IMR-90 (cell line): ENCODE measurements around the gene ADAMTS17. TPM values are rescaled to one million over a fixed set of nuclear protein-coding genes. Genes with fewer than 3 reads are reported as not detected.

Experiments
- ATAC-seq: fragments of 200-7000 bp; cut with Tn5 transposase; 2 replicates; pipeline ENCODE4 v1.9.1; 2020; ENCODE audit warnings: low read depth, mild to moderate bottlenecking, moderate library complexity
- BruUV-seq: library from RNA; stranded (reverse); fragments of 400-500 nt; replicated peaks from 2 replicates; lab custom pipeline; 2021; lab: Mats Ljungman, UMichigan
- CTCF ChIA-PET: fragments of 300-600 bp; formaldehyde crosslinking; extraction: SDS; loops from one replicate; lab custom pipeline; 2021; ENCODE audit warnings: antibody characterized with exemption; lab: Yijun Ruan, JAX
- POLR2A ChIA-PET: fragments of 300-600 bp; sonication (Branson Sonifier 250); formaldehyde crosslinking; loops from one replicate; lab custom pipeline; 2022; ENCODE audit warnings: antibody characterized with exemption; ENCODE audit not compliant: unreplicated experiment; lab: Charles Lee
- DNase-seq: peaks from one replicate; pipeline ENCODE4 v3.0.0; 2013
- H2AFZ ChIP-seq: replicated peaks from 2 replicates; pipeline ENCODE3; 2013; ENCODE audit warnings: low read length, mild to moderate bottlenecking; ENCODE audit not compliant: poor library complexity
- H2AK5ac ChIP-seq: 2 replicates; pipeline ENCODE4 v1.6.1; 2013; ENCODE audit warnings: low read depth, low read length, inconsistent platforms
- H2AK9ac ChIP-seq: replicated peaks from 2 replicates; pipeline ENCODE3; 2013; ENCODE audit warnings: mild to moderate bottlenecking, low read depth, low read length, moderate library complexity; ENCODE audit not compliant: poor library complexity
- H2BK120ac ChIP-seq: 2 replicates; pipeline ENCODE4 v1.6.1; 2013; ENCODE audit warnings: low read depth, low read length, inconsistent platforms
- H2BK15ac ChIP-seq: 3 replicates; pipeline ENCODE4 v1.6.1; 2013; ENCODE audit warnings: low read depth, low read length, inconsistent platforms
- H2BK20ac ChIP-seq: 2 replicates; pipeline ENCODE4 v1.6.1; 2013; ENCODE audit warnings: low read depth, mild to moderate bottlenecking, inconsistent platforms, low read length, moderate library complexity
- H2BK5ac ChIP-seq: 2 replicates; pipeline ENCODE4 v1.6.1; 2013; ENCODE audit warnings: mild to moderate bottlenecking, low read depth, low read length, inconsistent platforms; ENCODE audit not compliant: poor library complexity, severe bottlenecking
- H3K14ac ChIP-seq: replicated peaks from 2 replicates; pipeline ENCODE4 v1.6.1; 2013; ENCODE audit warnings: low read depth, low read length, inconsistent platforms
- H3K18ac ChIP-seq: 2 replicates; pipeline ENCODE4 v1.6.1; 2013; ENCODE audit warnings: low read depth, low read length, control low read depth
- H3K23ac ChIP-seq: 2 replicates; pipeline ENCODE4 v1.6.1; 2013; ENCODE audit warnings: low read depth, low read length, inconsistent platforms
- H3K27ac ChIP-seq: 2 replicates; pipeline ENCODE4 v1.5.1; 2013; ENCODE audit warnings: mild to moderate bottlenecking, control low read depth, low read length; ENCODE audit not compliant: insufficient read depth
- H3K27me3 ChIP-seq: 2 replicates; pipeline ENCODE4 v1.6.1; 2013; ENCODE audit warnings: low read length; ENCODE audit not compliant: control insufficient read depth, insufficient read depth
- H3K36me3 ChIP-seq: 2 replicates; pipeline ENCODE4 v1.6.1; 2013; ENCODE audit warnings: low read length, mixed read lengths; ENCODE audit not compliant: control insufficient read depth, insufficient read depth
- H3K4ac ChIP-seq: 2 replicates; pipeline ENCODE4 v1.6.1; 2013; ENCODE audit warnings: low read depth, low read length, inconsistent platforms
- H3K4me1 ChIP-seq: 2 replicates; pipeline ENCODE4 v1.6.1; 2013; ENCODE audit warnings: low read length, mixed read lengths; ENCODE audit not compliant: control insufficient read depth, insufficient read depth
- H3K4me2 ChIP-seq: 2 replicates; pipeline ENCODE4 v1.6.1; 2013; ENCODE audit warnings: low read depth, mild to moderate bottlenecking, control low read depth, low read length, moderate library complexity
- H3K4me3 ChIP-seq: 2 replicates; pipeline ENCODE4 v1.5.1; 2013; ENCODE audit warnings: low read depth, mild to moderate bottlenecking, control low read depth, low read length, moderate library complexity; ENCODE audit not compliant: insufficient read depth
- H3K56ac ChIP-seq: 2 replicates; pipeline ENCODE4 v1.6.1; 2013; ENCODE audit warnings: low read length, inconsistent platforms; ENCODE audit not compliant: insufficient read depth; ENCODE audit errors: extremely low read depth
- H3K79me1 ChIP-seq, 2 experiments: 2 replicates each; pipeline ENCODE4 v1.6.1; 2013; ENCODE audit warnings: low read length in 2 of 2, inconsistent platforms in 1 of 2, low read depth in 1 of 2
- H3K9ac ChIP-seq: 2 replicates; pipeline ENCODE4 v1.6.1; 2013; ENCODE audit warnings: low read depth, low read length, control low read depth
- H3K9me1 ChIP-seq: 2 replicates; pipeline ENCODE4 v1.6.1; 2013; ENCODE audit warnings: low read length, inconsistent platforms; ENCODE audit not compliant: insufficient read depth
- H3K9me3 ChIP-seq: 2 replicates; pipeline ENCODE4 v1.6.1; 2013; ENCODE audit warnings: low read length; ENCODE audit not compliant: control insufficient read depth, insufficient read depth
- H4K20me1 ChIP-seq: 2 replicates; pipeline ENCODE4 v1.6.1; 2013; ENCODE audit warnings: low read length, inconsistent platforms; ENCODE audit not compliant: insufficient read depth
- H4K5ac ChIP-seq: 2 replicates; pipeline ENCODE4 v1.6.1; 2013; ENCODE audit warnings: mild to moderate bottlenecking, low read depth, low read length, control low read depth
- H4K8ac ChIP-seq, 2 experiments: 2 replicates each; pipeline ENCODE4 v1.6.1; 2013; ENCODE audit warnings: low read depth in 2 of 2, low read length in 2 of 2, control low read depth in 1 of 2, inconsistent platforms in 1 of 2
- H4K91ac ChIP-seq: 2 replicates; pipeline ENCODE4 v1.6.1; 2013; ENCODE audit warnings: low read depth, low read length, inconsistent platforms; ENCODE audit not compliant: insufficient read depth
- ELK1 ChIP-seq: fragments of 150-350 bp; IDR thresholded peaks from 2 replicates; pipeline ENCODE4 v1.6.1; 2016; ENCODE audit warnings: low read depth, mild to moderate bottlenecking, low read length, moderate library complexity, borderline replicate concordance
- NFE2L2 ChIP-seq: fragments of 150-350 bp; IDR thresholded peaks from 2 replicates; pipeline ENCODE4 v1.6.1; 2016; ENCODE audit warnings: low read depth, mild to moderate bottlenecking, low read length
- POLR2A ChIP-seq: IDR thresholded peaks from 2 replicates; pipeline ENCODE4 v1.6.1; 2012; ENCODE audit warnings: mild to moderate bottlenecking, low read depth, low read length
- RFX5 ChIP-seq: IDR thresholded peaks from 2 replicates; pipeline ENCODE4 v1.8.0; 2012; ENCODE audit warnings: low read depth, mild to moderate bottlenecking, low read length, moderate library complexity
- SMC3 ChIP-seq: fragments of 150-350 bp; IDR thresholded peaks from 2 replicates; pipeline ENCODE4 v1.6.1; 2016; ENCODE audit warnings: low read depth, mild to moderate bottlenecking, antibody characterized with exemption, low read length, moderate library complexity
- USF2 ChIP-seq: fragments of 150-350 bp; IDR thresholded peaks from 2 replicates; pipeline ENCODE4 v1.6.1; 2017; ENCODE audit warnings: mild to moderate bottlenecking, antibody characterized with exemption, low read length, low read depth
- WGBS, 2 experiments: methylation state at CpG; one replicate each; pipeline versions ENCODE4 v1.1.5 to v1.1.7; 2013; ENCODE audit warnings: missing lambda C conversion rate in 2 of 2; ENCODE audit not compliant: insufficient read length in 1 of 2; ENCODE audit errors: extremely low coverage in 2 of 2; 5-methylcytosine and 5-hydroxymethylcytosine counted together
- dilution Hi-C: fragments of 300-500 bp; cut with HindIII; formaldehyde crosslinking; loops from one replicate; pipeline ENCODE4 v1.14.3; 2018; ENCODE audit warnings: low sequenced_read_pairs; ENCODE audit not compliant: unreplicated experiment
- in situ Hi-C: fragments of 300-500 bp; cut with MboI; formaldehyde crosslinking; loops from 3 replicates; pipeline ENCODE4 v1.14.3; 2019; ENCODE audit warnings: low sequenced_read_pairs, inconsistent platforms, mixed read lengths
- intact Hi-C: fragments of 100-400 bp; cut with micrococcal nuclease; formaldehyde crosslinking; loops from 2 replicates; pipeline ENCODE4 v1.10.0; 2022
- polyA plus RNA-seq, 3 experiments: library from polyadenylated mRNA; depleted of rRNA; stranded (reverse); fragments of >200 nt; gene quantifications; 2 replicates each; pipeline ENCODE4 v1.2.3, GENCODE V29; 2012; ENCODE audit warnings: low replicate concordance in 1 of 3
- total RNA-seq: library from RNA; depleted of rRNA; stranded (reverse); fragments of >200 nt; gene quantifications from 2 replicates; pipeline ENCODE4 v1.2.3, GENCODE V29; 2012

The ADAMTS17 gene
- total and polyA plus RNA-seq, 2 of the 4 experiments (the other 2 are of a cell fraction), result 0.03 TPM; not detected in 1

GRCh38 chr15:100168787-100169186, 173.0 kb downstream of the ADAMTS17 start:
- H4K8ac ChIP-seq, result no peak overlapping the region
- H3K56ac ChIP-seq, result no peak overlapping the region
- H2BK5ac ChIP-seq, result no peak overlapping the region
- H3K4me2 ChIP-seq, result no peak overlapping the region
- dilution Hi-C loops (no loop called here), in situ Hi-C loops (no loop called here), intact Hi-C loops (no loop called here)
- WGBS, 2 experiments, result 63% methylated on average over 2 of the region's 11 CpGs; no CpG with 5 or more reads in 1 of the 2 experiments
- no peak overlapping the region for H2AFZ ChIP-seq
- TF ChIP-seq ELK1, result no peak
- no peak for TF ChIP-seq POLR2A
- TF ChIP-seq NFE2L2, result no peak
- no peak for TF ChIP-seq SMC3
- no peak for TF ChIP-seq RFX5
- TF ChIP-seq USF2, result no peak
- no peak overlapping the region for H4K91ac ChIP-seq
- peaks cover 33% of the 10 kb centered on the region for H3K9me3 ChIP-seq
- H3K4me1 ChIP-seq, result no peaks in the 10 kb centered on the region
- no peak overlapping the region for H2BK15ac ChIP-seq
- no peaks in the 10 kb centered on the region for H3K36me3 ChIP-seq
- H3K4ac ChIP-seq, result no peak overlapping the region
- no peak overlapping the region for H3K18ac ChIP-seq
- no peaks in the 10 kb centered on the region for H3K27me3 ChIP-seq
- no peak overlapping the region for H2BK20ac ChIP-seq
- H3K4me3 ChIP-seq, result no peak overlapping the region
- no peak overlapping the region for H2AK9ac ChIP-seq
- no peak overlapping the region for H2AK5ac ChIP-seq
- H3K79me1 ChIP-seq, result no peaks in the 10 kb centered on the region
- H3K27ac ChIP-seq, result no peak overlapping the region
- ATAC-seq, result no peak
- no peak for DNase-seq
- POLR2A ChIA-PET, result no interaction called here
- no peak overlapping the region for H3K9ac ChIP-seq
- no peaks in the 10 kb centered on the region for H3K9me1 ChIP-seq
- H3K14ac ChIP-seq, result no peak overlapping the region
- no peak overlapping the region for H4K5ac ChIP-seq
- H3K23ac ChIP-seq, result no peak overlapping the region
- no peaks in the 10 kb centered on the region for H4K20me1 ChIP-seq
- CTCF ChIA-PET, result no interaction called here
- no peak overlapping the region for H2BK120ac ChIP-seq
- BruUV-seq, result no TSS peak
